GM10266 (cell line): ENCODE measurements around the gene KLHDC4.
"Not testable (repeated sequence)": the region's sequence is repeated elsewhere in the genome, so short reads cannot be mapped to it uniquely, and the experiment has no call there.

Source experiments
- DNase-seq: peaks from one replicate; pipeline ENCODE4 v3.0.0; 2012; ENCODE audit errors: extremely low spot score
- CTCF ChIP-seq: IDR thresholded peaks from 2 replicates; pipeline ENCODE4 v1.5.1; 2012; ENCODE audit warnings: mild to moderate bottlenecking, low read depth; ENCODE audit not compliant: control insufficient read depth, insufficient read depth; ENCODE audit errors: missing control alignments

KLHDC4 gene

GRCh38 chr16:87792205-87792565, 26.4 kb upstream of the KLHDC4 start:
- no peak for TF ChIP-seq CTCF
- DNase-seq = no peak

GRCh38 chr16:87791295-87792204, 25.8 kb upstream of the KLHDC4 start:
- DNase-seq = no peak
- TF ChIP-seq CTCF = no peak

- no peak for DNase-seq
These were observed 24.7 kb upstream of the KLHDC4 start for GRCh38 chr16:87790292-87791100.

GRCh38 chr16:87789437-87790291, 23.9 kb upstream of the KLHDC4 start:
- TF ChIP-seq CTCF = no peak
- no peak for DNase-seq

More at GRCh38 chr16:87790292-87791100, 24.7 kb upstream of the KLHDC4 start:
- TF ChIP-seq CTCF = no peak

- DNase-seq = not testable (repeated sequence)
These were observed 23.1 kb upstream of the KLHDC4 start for GRCh38 chr16:87788730-87789436.

GRCh38 chr16:87787451-87788091, 21.8 kb upstream of the KLHDC4 start:
- DNase-seq = not testable (repeated sequence)

- TF ChIP-seq CTCF = no peak
- DNase-seq = no peak
These were observed 19.0 kb upstream of the KLHDC4 start for GRCh38 chr16:87784812-87785211.
